Natural killer cell (primary cell): Measurements from ENCODE around the gene PDCD1LG2. TPM values are rescaled to one million over a fixed set of nuclear protein-coding genes. Genes with fewer than 3 reads are reported as not detected.

Experiments used
- ATAC-seq, 3 donors: fragments of 150-1000 bp in 2 of 3; fragments of 200-7000 bp in 1 of 3; cut with Tn5 transposase; 1 replicate in 1 of 3; 2 replicates in 2 of 3; pipeline ENCODE4 v1.10.0; 2021; ENCODE audit warnings: mild to moderate bottlenecking in 2 of 3, moderate library complexity in 2 of 3
- DNase-seq, 2 donors: peaks; one replicate each; pipeline versions ENCODE4 v3.0.0 to v3.0.0-alpha.2; 2013 to 2021; ENCODE audit warnings: mixed read lengths in 1 of 2
- H3K27ac ChIP-seq: one replicate; pipeline ENCODE4 v1.5.1; 2013; ENCODE audit warnings: mild to moderate bottlenecking, low read length
- H3K27me3 ChIP-seq: one replicate; pipeline ENCODE4 v1.6.1; 2013; ENCODE audit warnings: low read length; ENCODE audit not compliant: control insufficient read depth, insufficient read depth
- H3K36me3 ChIP-seq: one replicate; pipeline ENCODE4 v1.6.1; 2013; ENCODE audit warnings: low read length; ENCODE audit not compliant: control insufficient read depth, insufficient read depth
- H3K4me1 ChIP-seq: one replicate; pipeline ENCODE4 v1.6.1; 2013; ENCODE audit warnings: low read length; ENCODE audit not compliant: control insufficient read depth, insufficient read depth
- H3K4me3 ChIP-seq: one replicate; pipeline ENCODE4 v1.5.1; 2013; ENCODE audit warnings: low read length
- H3K9me3 ChIP-seq: one replicate; pipeline ENCODE4 v1.6.1; 2013; ENCODE audit warnings: low read length; ENCODE audit not compliant: control insufficient read depth, insufficient read depth
- H3K27ac Mint-ChIP-seq, 2 donors: one replicate each; pipeline ENCODE4 v1.8.0; 2022; ENCODE audit warnings: mild to moderate bottlenecking in 2 of 2, mixed read lengths in 2 of 2, moderate library complexity in 1 of 2
- H3K27me3 Mint-ChIP-seq, 2 donors: one replicate each; pipeline ENCODE4 v1.8.0; 2022; ENCODE audit warnings: low read depth in 2 of 2, mixed read lengths in 2 of 2
- H3K36me3 Mint-ChIP-seq: one replicate; pipeline ENCODE4 v1.8.0; 2022; ENCODE audit warnings: mixed read lengths
- H3K4me1 Mint-ChIP-seq, 2 donors: one replicate each; pipeline ENCODE4 v1.8.0; 2022; ENCODE audit warnings: mixed read lengths in 2 of 2
- H3K4me3 Mint-ChIP-seq: one replicate; pipeline ENCODE4 v1.8.0; 2022; ENCODE audit warnings: mild to moderate bottlenecking, moderate library complexity, mixed read lengths
- H3K9me3 Mint-ChIP-seq, 2 donors: one replicate each; pipeline ENCODE4 v1.8.0; 2022; ENCODE audit warnings: mixed read lengths in 2 of 2
- CTCF ChIP-seq: fragments of 200-600 bp; IDR thresholded peaks from one replicate; pipeline ENCODE4 v1.8.0; 2022; ENCODE audit warnings: antibody characterized with exemption
- WGBS: methylation state at CpG from one replicate; pipeline ENCODE4 v1.1.7; 2013; ENCODE audit warnings: missing lambda C conversion rate; ENCODE audit not compliant: insufficient coverage; 5-methylcytosine and 5-hydroxymethylcytosine counted together
- intact Hi-C: fragments of 100-400 bp; cut with micrococcal nuclease; formaldehyde crosslinking; loops from one replicate; pipeline ENCODE4 v1.14.2; 2022
- total RNA-seq, 4 donors: library from RNA; stranded (reverse); fragments of 120-200 nt in 1 of 4; gene quantifications; one replicate each; pipeline versions ENCODE4 v1.2.3 to v1.2.4, GENCODE V29; 2013 to 2022

Gene PDCD1LG2
- total RNA-seq, 3 donors from 2014 or later (not counting 1 experiment from before 2014, with no cell fraction given): 0.14 to 1.2 (median 0.16) TPM

GRCh38 chr9:5617749-5618148 is 107.4 kb downstream of the PDCD1LG2 start:
- H3K4me3 Mint-ChIP-seq: no peak overlapping the region
- DNase-seq: no peak
- no peak overlapping the region for H3K27ac Mint-ChIP-seq
- peak in 1 of 3 donors; percentile 62 for ATAC-seq
- peaks cover 10 to 17% of the 10 kb centered on the region in 2 donors for H3K4me1 Mint-ChIP-seq
- no peaks in the 10 kb centered on the region for H3K27me3 Mint-ChIP-seq
- Histone ChIP-seq H3K4me1 (no peaks in the 10 kb centered on the region), H3K27me3 (no peaks in the 10 kb centered on the region), H3K27ac (peak overlapping the region; percentile 11), H3K4me3 (no peak overlapping the region), H3K9me3 (no peaks in the 10 kb centered on the region), H3K36me3 (no peaks in the 10 kb centered on the region)
- intact Hi-C loops: no loop called here
- no peaks in the 10 kb centered on the region for H3K36me3 Mint-ChIP-seq
- no peak for TF ChIP-seq CTCF
- H3K9me3 Mint-ChIP-seq: no peaks in the 10 kb centered on the region

DNA sequence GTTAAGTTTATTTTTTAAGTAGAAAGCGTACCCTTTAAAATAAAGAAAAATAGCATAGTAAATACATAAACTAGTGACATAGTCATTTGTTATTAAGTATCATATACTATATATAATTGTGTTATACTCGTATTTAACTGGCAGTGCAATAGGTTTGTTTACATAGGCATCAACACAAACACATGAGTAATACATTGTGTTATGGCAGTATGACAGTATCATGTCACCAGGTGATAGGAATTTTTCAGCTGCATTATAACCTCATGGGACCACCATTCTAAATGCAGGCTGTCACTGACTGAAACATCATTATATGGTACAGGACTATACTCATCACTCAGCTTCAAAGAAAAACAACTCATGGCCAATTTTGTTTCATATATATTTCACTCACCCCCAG is 110.2 kb downstream of the PDCD1LG2 start:
- DNase-seq (no peak), ATAC-seq (no peak)
- H3K9me3 Mint-ChIP-seq: no peaks in the 10 kb centered on the region
- H3K4me3 Mint-ChIP-seq: no peak overlapping the region
- H3K27ac Mint-ChIP-seq: no peak overlapping the region
- H3K4me3 ChIP-seq: no peak overlapping the region
- no peak for TF ChIP-seq CTCF
- H3K9me3 ChIP-seq: no peaks in the 10 kb centered on the region
- no peaks in the 10 kb centered on the region for H3K27me3 Mint-ChIP-seq
- WGBS: no CpG with 5 or more reads among the region's 2 CpGs
- H3K27ac ChIP-seq: no peak overlapping the region
- no peaks in the 10 kb centered on the region for H3K36me3 ChIP-seq
- H3K27me3 ChIP-seq: no peaks in the 10 kb centered on the region
- intact Hi-C loops: loop anchor here (10.0 kb wide), 1 partner anchor 636 kb away; the partner anchor contains the start of gene JAK2
- peaks cover 8 to 16% of the 10 kb centered on the region in 2 donors for H3K4me1 Mint-ChIP-seq
- no peaks in the 10 kb centered on the region for H3K36me3 Mint-ChIP-seq
- H3K4me1 ChIP-seq: peaks cover 4% of the 10 kb centered on the region

Other genes starting within 250 kb of the PDCD1LG2 start
- gene RLN2, start 205.8 kb upstream of the PDCD1LG2 start, total RNA-seq: 1 to 10 TPM in 1 of 3 donors, under 1 TPM in 2; 0.88 to 1.4 (median 0.94) TPM
- gene RLN1, start 170.7 kb upstream of the PDCD1LG2 start, total RNA-seq: 1 to 10 TPM in 2 of 3 donors, under 1 TPM in 1; 0.43 to 1.9 (median 1.5) TPM
- gene PLGRKT, start 72.6 kb upstream of the PDCD1LG2 start, total RNA-seq: 10 to 100 TPM; 14.7 to 17.8 (median 17.3) TPM
- 1 to 10 TPM; 4.9 to 7.2 (median 6.0) TPM for gene CD274, start 60.0 kb upstream of the PDCD1LG2 start, total RNA-seq
- 10 to 100 TPM; 23.5 to 33.9 (median 31.8) TPM for gene RIC1, start 118.6 kb downstream of the PDCD1LG2 start, total RNA-seq